NCI-H446 (cell line): Measurements from ENCODE around the gene VASH2.
"Not testable (repeated sequence)": the region's sequence is repeated elsewhere in the genome, so short reads cannot be mapped to it uniquely, and the experiment has no call there.

ENCODE experiments used
- DNase-seq, 2 experiments: peaks; one replicate each; lab custom pipeline; 2025; lab: John Stamatoyannopoulos, UW

VASH2 gene

DNA sequence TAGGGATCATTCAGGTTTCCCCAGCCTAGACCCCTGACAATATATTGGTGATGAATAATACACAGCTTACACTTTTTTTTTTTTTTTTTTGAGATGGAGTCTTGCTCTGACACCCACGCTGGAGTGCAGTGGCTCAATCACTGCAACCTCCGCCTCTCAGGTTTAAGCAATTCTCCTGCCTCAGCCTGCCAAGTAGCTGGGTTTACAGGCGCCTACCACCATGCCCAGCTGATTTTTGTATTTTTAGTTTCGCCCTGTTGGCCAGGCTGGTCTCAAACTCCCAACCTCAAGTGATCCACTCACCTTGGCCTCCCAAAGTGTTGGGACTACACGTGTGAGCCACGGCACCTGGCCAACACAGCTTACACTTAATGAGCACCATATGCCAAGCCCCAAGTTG, 7.2 kb downstream of the VASH2 start:
- no peak for DNase-seq

DNA sequence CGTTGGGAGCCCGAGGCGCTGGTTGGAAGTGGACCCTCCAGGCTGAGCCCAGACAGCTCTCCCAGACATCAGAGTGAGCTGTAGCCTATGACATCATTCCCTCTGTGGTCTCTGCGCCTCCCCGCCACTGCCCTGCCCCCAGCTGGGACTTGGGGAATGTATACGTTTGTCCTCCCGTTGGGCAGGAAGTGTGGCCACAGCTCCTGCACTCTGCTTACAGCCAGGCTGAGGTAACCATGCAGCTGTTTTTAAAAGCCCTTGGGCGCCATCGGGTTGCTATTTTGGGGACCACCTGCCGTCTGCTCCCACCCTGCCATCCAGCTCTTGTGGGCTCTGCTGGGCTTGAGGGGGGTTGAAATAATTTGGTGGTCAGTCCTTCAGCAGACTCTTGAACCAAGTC, 7.8 kb downstream of the VASH2 start:
- DNase-seq: no peak

DNA sequence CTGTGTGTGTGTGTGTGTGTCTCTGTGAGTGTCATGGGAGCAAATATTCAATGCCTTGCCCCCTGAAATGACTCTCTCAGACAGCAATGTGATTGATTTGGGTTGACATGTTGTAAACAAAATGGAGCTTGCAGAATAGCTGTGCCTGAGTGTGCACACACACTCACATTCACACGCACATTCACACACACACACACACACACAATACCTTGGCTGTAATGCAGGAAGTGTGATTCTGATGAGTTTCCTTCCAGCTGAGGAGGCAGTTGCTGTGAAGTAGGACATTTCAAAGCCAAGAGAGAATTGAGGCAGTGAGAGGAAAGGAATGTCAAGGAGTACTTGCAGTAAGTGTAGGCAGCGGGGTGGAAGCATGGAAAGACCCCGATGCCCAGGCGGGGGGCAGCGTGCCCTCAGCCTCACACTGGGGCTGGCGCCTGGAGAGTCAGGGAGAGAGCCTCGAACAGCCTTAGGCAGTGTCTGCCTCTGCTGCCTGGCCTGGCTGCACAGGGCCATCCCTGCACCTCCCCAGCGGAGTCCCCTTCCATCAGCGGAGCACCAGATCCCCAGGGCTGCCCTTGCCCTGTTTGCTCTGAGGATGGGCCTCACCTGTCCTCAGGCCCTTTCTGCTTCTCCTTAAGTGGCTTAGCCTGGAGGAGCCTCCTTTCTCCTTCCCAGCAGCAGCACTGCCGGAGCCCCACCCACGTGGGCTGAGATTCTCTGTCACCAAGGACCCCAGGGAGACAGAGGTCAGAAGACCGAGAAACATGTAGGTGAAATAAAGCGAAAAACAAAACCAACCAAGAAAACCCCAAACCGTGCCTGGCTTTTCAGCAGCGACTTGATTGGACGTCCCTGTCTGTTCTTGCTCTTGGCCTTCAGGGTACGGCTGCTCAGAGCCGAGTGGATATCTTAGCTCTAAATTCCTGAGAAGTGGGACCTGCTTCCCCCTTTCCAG, 9.2 kb downstream of the VASH2 start:
- no peak for DNase-seq

DNA sequence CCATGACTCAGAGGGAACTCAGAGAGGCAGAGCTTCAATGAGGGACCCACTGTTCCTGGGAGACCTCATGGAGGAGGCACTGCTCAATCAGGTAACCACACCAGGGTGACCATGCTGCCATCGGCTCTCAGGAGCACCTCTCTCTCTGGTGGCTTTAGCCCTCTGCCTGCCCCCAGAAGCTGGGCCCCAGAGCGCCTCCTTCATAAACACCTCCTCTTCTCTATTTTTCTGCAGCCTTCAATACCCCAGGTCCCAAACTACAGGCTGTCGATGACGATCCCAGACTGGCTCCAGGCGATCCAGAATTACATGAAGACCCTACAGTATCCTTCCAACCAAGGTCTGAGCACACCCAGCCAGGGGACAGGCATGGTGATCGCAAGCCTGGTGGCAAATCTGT, 10.6 kb downstream of the VASH2 start:
- DNase-seq: no peak

DNA sequence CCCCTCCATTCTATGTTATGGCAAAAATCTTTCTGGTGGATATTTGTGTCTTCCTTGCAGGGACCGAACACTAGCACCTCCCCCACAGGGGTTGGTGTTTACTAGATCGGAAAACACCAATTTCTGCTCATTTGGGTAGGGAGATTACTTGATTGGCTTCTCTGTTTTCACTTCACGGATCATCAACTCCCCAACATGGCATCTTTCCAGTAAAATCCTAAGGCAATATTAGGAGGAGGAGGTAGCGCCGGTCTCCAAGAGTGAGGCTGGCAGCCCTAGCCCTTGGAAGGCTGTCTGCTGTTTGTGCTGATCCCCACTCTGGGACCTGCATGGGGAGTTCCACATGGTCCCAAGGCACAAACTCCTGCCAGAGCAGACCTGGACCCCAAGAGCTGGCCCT, 12.2 kb downstream of the VASH2 start:
- peak in 1 of 2 experiments; percentile 69 for DNase-seq

DNA sequence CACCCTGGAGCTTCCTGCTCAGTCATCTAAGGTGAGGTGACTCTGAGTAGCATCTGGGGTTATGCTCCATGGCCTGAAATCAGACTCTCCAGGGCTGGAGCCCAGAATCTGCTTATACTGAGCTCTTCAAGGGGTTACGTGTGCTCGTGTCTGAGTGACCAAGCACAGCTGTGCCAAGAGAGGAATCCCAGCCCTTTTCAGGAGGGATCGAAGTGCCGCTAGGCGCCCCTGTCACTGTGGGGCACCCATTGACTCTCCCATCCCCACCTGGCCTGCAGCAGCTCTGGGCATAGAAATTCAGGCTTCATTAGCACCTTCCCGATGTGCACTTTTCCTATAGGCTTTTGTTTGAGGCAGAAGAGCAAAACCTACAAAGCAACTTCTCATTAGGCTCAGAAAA, 13.8 kb downstream of the VASH2 start:
- no peak for DNase-seq

DNA sequence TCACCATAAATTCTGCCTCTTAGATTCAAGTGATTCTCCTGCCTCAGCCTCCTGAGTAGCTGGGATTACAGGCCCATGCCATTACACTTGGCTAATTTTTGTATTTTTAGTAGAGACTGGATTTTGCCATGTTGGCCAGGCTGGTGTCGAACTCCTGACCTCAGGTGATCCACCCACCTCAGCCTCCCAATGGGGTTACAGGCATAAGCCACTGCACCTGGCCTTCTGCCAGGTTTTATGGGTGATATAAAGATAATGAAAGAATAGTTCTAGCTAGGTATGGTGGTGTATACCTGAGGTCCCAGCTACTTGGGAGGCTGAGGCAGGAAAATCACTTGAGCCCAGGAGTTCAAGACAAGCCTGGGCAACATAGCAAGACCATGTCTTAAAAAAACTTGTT, 14.7 kb downstream of the VASH2 start:
- not testable (repeated sequence) for DNase-seq

DNA sequence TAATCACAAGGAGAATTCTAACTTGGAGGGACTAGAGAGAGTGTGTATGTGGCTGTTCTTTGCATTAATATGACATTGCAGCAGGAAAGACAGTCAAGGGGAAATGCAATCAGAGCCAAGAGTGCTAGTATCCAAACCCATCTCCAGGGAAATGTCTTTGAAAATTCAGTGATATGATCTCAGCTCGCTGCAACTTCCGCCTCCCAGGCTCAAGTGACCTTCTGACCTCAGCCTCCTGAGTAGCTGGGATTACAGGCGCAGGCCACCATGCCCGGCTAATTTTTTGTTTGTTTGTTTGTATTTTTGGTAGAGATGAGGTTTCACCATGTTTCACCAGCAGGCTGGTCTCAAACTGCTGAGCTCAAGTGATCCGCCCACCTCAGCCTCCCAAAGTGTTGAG, 16.3 kb downstream of the VASH2 start:
- no peak for DNase-seq

DNA sequence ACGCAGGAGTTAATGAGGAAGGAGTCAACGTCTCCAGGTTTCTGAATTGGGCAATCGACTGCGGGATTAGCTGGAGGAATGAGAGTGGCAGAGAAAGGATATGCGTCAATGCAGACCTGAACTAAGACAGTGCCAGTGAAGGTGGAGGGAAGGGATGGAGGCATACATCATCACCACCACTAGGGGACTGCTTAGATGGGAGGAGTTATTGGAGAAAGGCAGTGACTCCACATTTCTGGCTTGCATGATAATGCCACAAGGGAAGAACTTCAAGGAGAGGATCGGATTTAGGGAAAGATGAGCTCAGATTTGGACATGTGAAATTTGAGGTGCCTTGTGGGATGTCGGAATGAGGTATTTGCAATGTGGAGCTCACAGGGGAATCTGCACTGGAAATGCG, 17.5 kb downstream of the VASH2 start:
- DNase-seq: peak in 1 of 2 experiments; percentile 9

DNA sequence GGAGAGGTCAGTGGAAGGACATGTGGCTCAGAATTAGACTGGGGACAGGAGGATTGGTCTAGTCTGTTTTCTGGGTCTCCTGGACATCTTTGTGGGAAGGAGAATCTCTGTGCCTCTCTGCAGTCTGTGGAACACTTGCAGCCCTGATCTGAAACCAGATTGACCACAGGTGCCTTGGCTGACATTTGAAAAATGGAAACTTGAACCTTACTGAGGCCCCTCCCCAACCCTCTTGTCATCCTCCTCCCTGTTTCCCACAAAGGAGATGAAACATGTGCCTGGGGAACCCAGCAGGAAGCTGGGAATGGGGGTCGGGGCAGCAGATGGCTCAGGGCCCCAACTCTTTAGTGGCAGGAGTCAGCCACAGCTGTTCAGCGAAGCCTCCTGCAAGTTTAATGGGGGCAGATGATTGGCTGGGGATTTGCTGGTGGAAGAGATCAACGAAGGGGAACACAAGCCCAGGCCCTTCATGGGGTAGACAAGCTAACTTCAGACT, 18.1 kb downstream of the VASH2 start:
- DNase-seq: no peak

DNA sequence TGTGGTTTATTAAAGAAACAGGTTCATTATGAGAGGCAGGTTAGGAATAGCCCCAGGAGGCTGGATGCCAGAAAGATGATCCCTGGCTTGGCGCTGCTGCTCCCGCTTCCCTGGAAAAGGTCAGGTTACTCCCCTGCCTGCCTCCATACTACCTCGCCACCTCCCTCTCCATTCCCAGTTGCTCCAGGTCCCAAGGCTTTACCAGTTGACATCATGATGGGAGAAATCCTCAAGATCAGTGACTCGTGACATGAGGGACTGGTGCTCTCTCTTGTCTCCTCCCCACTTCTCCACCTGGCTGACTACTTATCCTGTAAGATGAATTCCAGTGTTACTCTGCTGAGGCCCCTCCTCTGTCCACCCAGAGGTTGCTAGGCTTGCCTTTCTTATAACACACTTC, 19.7 kb downstream of the VASH2 start:
- no peak for DNase-seq

DNA sequence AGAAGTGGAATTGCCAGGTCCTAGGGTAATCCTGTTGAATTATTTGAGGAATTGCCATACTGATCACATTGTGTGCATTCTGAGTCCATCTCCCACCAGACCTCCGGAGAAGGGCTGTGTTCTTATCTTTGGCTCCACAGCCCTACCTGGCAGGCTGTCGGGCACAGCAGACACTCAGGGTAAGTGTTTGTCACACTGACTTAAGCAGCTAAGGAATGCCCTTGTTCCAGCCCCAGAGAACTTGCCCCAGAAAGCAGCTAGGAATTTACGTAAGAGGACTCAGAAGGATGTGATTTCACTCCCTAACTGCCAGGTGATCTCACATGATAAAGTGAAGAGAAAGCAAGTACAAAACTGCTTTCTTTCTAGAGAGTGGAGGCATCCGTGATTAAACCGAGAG, 21.0 kb downstream of the VASH2 start:
- no peak for DNase-seq

DNA sequence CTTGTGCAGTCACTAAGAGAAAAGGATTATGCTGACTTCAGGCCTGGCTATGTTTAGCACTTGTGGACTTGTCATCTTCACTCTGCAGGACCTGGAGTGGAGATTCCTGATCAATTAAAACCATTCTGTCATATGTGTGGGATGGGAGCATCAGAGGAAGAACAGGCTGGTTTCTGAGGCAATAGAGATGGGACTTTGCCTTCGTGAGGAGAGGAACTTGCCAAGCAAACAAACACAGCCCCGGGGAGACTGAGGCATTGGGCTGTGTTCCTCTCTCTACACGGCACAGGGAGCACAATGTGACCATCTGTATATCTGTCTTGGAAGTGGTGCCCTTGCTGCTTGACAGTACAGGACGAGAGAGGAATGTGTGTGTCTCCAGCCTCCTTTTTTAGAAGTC, 23.1 kb downstream of the VASH2 start:
- DNase-seq: no peak

DNA sequence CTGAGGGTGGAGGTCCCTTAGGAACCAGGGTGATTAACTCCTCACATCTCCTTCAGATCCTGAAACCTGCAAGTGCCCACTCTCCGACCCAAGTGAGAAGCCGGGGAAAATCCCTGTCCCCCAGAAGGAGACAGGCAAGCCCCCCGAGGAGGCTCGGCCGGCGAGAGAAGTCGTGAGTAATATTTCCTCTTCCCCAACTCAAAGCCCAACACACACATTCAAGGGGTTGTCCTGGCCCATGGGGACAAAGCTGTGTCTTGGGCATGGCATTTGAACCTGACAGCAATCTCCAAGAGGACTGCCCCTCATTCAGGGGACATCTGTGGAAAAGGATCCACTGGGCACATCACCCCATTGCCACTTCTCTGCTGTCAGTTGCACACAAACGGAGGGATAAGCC, 23.6 kb downstream of the VASH2 start:
- no peak for DNase-seq

DNA sequence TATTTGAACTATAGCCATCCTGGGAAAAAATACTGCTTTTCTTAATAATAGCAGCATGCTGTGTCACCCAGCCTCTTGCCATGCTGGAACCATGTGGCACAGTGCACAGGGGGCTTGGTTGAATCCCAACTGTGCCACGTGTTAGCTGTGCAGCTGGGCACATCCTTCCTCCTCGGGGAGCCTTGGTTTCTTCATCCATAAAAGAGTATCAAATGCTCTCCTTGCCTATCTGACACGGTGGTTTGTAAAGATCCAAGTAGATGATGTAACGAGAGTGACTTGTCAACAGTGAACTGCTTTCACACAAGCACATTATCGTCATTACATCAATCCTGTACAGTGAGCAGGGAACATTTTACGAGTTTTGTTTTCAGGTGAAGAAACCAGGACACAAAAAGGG, 24.4 kb downstream of the VASH2 start:
- no peak for DNase-seq

DNA sequence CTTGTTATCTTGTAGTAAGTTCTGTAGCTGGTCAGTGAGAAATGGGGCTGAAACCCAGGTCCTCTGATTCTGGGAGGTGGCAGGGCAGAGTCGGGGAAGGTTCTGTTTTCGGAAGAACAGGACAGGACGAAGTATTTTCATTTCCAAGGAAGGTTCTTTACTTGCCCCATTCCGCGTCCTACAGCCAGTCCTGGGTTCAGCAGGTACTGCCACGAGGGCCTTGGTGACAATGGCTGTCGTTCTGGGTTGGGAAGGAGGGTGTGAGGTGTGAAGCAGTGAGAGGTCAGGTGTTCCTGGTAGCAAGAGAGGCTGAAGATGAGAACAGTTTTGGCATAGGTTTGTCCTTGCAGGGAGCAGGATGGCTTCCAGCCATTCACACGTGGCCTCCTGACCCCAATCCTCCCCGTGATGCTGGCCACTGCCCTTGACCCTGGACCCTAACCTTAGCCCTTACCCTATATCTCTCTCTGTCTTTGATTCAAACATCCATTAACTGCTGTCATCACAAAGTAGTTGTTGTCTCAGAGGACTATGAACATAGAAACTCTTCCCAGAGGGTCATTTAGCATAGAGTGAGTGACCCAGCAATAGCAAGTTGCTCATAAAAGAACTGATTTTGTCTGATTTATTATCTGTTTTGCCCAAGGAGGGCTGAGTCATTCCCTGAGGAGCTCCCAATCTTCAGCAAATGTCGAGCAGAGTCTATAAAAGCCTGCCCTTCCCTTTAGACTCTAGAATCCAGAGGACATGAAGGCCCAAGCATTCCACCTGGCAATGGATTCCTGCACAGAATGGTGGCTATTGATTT, 25.0 kb downstream of the VASH2 start:
- no peak for DNase-seq

DNA sequence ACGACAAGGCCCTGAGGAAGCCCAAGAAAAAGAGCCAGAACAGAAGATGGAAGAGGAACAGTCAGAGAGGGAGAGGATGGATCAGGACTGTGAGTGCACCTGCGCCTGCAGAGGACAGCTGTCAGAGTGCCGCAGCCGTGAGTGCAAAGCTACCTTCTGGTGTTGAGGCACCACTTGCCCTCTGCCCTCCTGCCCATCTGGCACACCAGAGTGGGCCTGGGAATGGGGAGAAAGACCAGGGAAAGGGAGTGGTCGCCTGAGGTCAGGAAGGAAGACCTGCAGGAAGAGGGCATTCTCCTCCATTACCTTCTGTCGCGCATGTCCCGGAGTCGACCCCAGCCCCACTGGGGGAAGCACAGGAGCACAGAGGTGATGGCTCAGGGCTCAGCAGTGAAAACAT, 26.2 kb downstream of the VASH2 start:
- no peak for DNase-seq

DNA sequence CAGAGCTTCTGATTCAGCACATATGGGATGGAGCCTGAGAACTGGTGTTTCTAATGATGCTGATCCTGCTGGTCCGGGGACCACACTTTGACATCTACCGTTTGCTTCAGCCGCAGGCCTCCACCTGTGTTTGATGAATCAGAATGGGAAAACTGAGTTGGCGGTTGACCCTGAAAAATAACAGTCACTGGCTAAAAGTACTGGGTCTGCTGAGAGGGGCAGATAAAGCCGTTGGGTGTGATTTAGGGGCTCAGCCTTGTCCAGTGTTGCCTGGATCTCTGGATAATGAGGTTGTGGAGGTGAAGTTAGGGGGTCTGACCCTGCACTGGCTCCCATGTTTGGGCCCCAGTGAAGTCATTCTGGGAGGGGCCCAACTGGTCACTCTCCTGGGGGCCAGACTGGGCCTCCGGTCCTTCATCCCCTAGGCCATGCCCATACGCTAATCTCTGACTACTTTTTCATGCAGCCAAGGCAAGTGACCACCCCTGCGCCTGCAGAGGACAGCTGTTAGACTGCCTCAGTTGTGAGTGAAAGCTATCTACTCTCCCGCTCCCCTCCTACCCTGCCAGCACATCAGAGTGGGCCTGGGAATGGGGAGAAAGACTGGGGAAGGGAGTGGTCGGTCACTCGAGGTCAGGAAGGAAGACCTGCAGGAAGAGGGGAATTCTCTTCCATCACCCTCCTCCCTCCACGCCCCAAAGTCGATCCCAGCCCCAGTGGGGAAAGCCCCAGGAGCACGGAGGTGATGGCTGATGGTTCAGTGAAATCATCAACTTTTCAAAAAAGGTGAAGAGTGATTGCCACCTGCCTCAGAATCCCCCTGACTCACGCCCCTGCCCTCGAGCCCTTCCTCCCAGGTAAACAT, 27.7 kb downstream of the VASH2 start:
- DNase-seq: no peak

DNA sequence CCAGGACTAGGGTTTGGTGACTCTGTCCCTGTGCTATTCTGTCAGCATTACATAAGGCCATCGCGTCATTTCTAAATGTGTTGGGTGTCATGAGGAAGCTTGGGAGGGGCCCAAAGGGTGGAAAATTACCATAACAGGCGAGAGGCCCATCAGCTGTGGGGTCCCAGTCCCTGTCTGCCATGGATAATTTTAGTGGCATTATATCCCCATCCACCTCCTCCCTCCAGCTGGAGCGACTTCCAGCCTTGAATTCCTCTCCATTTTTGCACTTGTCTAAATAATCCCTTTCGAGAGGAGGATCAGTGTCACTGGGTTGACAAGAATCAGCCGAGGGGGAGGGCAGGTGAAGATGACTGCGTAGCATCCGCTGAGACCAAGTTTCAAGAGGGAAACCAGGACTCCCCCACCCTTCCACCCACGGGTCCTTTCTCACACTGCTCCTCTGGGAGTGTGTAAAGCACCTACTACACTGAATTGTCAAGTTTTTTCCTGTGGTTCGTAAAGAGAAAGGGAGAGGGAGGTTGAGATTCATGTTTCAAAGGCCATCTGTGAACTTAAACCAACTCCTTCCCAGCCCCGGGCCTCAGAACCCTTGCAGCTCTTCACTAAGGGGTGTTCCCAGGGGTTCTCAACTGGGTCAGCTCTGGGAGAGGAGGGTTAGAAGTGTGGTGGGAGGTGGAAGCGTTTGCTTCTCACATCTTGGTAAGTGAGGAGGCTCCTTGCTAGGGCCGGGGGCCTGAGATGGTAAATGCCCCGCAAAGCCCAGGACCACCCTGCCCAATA, 29.2 kb downstream of the VASH2 start:
- DNase-seq: no peak

DNA sequence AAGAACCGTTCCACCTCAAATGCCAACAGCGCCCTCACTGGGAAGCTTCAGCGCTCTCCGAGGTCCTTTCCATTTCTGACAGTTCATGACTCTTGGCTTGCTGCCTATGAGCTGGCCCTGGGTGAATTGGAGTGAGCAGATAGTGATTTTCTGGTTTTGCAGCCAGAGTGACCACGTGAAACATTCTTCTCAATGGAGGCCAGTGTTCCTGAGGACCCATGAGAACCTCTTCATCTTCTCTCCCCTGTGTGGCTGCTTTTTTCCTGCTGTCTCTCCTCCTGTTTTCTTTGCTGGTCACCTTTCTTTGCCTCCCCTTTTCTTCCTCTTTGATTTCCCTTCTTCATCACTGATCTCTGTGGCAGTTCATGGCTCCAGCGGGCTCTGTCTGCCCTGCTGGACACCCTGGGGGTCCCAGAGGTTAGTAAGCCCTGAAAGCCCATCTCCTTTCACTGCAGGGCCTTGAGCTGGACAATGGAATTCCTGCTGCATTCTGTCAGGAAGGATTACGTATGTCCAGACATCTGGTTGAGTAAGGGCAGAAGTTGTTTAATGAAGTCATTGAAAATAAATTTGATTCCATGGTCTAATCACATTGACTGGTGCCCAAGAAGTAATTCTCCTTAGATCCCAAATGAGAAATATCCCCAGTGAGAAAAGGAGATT, 29.9 kb downstream of the VASH2 start:
- no peak for DNase-seq

DNA sequence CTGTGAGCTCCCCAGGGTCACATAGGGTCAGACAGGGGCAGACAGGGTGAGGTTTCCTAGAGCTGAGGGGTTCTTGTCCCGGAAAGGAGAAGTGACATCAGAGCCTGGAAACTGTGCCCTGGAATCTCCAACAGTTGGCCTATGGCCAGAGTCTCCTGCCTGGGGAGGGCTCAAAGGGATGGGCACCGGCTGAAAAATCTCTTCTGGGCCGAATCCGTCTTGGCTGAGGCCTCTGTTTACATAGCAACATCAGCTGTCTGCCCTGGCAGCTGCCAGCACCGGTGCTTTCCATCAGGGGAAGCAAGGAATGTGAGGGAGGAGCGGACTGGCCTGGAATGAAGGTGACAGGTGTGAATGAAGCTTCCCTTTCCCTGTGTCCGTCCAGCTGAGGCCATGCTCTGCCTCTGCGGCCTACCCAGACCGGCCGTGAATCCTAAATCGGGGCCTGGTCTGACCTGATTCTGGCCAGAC, 30.7 kb downstream of the VASH2 start:
- DNase-seq: peak; percentile 16 to 84
